ENCODE data around the gene RIBC1. TPM values are rescaled to one million over a fixed set of nuclear protein-coding genes. Genes with fewer than 3 reads are reported as not detected.
A peak's percentile ranks its signal among the peaks of the same experiment; 100 is the strongest.

Gene RIBC1
- 0.60 and 0.70 TPM in 2 replicates for polyA plus RNA-seq (2013)

DNA sequence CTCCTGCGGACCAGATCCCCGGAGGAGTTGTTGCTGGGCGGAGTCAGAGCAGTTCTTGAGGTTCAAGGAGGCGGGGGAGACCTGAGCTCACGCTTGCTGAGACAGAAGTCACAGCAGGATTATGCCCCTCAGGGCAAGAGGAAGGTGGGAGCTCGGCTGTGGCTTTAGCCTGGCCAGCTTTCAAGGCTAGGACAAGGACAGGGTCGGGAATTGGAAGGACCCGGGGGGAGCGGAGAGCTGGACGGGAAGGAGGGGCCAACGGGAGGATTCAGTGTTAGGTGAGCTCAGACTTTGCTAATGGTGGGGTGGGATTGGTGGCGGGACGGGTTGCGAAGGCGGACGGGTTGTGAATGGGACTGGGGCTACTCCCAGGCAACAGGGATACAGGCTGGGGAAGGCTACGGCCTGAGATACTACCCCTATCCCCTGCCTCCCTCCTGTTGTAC lies at the start of gene RIBC1:
TSS of gene RIBC1 (plus strand) at position 13 of the 446 bp plus-strand sequence. CDS start 3,404 bp downstream, outside the sequence.
- no CpG with 5 or more reads among the region's 17 CpGs for WGBS (ENCODE audit: extremely low coverage, insufficient coverage, insufficient read length)

DNA sequence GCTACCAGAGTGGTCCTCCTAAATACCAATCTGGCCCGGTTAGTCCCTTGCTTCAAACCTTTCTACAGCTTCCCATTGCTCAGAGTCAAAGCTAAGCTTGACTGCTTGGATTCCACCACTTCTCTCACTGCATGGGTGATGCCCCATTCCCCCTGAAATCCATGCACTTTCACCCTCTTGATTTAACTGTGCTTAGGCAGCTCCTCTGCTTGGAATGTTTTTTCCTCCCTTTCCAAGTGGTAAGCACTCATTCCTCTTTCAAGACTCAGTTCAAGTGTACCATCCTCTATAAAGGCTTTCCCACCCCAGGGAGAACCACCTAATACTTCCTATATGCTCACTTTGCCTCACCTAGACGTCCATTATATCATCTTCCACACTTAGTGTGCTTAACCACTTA lies 49.4 kb upstream of the RIBC1 start:
- Histone ChIP-seq H3K79me1 (ENCODE audit: low read length) (no peaks in the 10 kb centered on the region), H3K4ac (ENCODE audit: low read depth, low read length) (no peak overlapping the region), H2BK120ac (ENCODE audit: insufficient read depth, low read length, poor library complexity) (no peak overlapping the region), H2AFZ (ENCODE audit: insufficient read depth, low read length, poor library complexity) (no peak overlapping the region), H4K12ac (ENCODE audit: low read depth, low read length) (no peak overlapping the region), H3K4me2 (ENCODE audit: low read length) (no peak overlapping the region), H3K36me3 (ENCODE audit: control insufficient read depth in 1 of 2, insufficient read depth in 2 of 2, low read length in 2 of 2) (peaks cover 0 to 3% of the 10 kb centered on the region in 2 experiments), H3K4me1 (ENCODE audit: control insufficient read depth in 1 of 2, insufficient read depth in 2 of 2, low read length in 2 of 2) (peaks cover 0 to 7% of the 10 kb centered on the region in 2 experiments), H3K79me2 (ENCODE audit: control insufficient read depth, insufficient read depth, low read length, poor library complexity) (no peaks in the 10 kb centered on the region), H3K14ac (ENCODE audit: low read length) (no peak overlapping the region), H3K27ac (ENCODE audit: low read depth, low read length) (no peak overlapping the region), H3K4me3 (ENCODE audit: low read depth, low read length) (no peak overlapping the region), H2BK12ac (ENCODE audit: low read length) (no peak overlapping the region), H3K27me3 (ENCODE audit: insufficient read depth, low read length) (no peaks in the 10 kb centered on the region), H3K23ac (ENCODE audit: low read length) (no peak overlapping the region), H3K18ac (ENCODE audit: low read length) (no peak overlapping the region), H2AK5ac (ENCODE audit: low read length) (no peak overlapping the region), H3K9ac (ENCODE audit: low read length) (no peak overlapping the region), H3K9me3 (ENCODE audit: insufficient read depth, low read depth, low read length) (no peaks in the 10 kb centered on the region), H4K91ac (ENCODE audit: low read depth, low read length) (no peak overlapping the region), H2BK5ac (ENCODE audit: low read depth, low read length, poor library complexity) (no peak overlapping the region), H4K8ac (ENCODE audit: low read depth, low read length) (no peak overlapping the region)
- WGBS (ENCODE audit: extremely low coverage, insufficient coverage, insufficient read length) = no CpG with 5 or more reads among the region's 2 CpGs
- no peak for DNase-seq

More for the DNA sequence above, at the start of gene RIBC1:
- Histone ChIP-seq H2BK5ac (ENCODE audit: low read depth, low read length, poor library complexity) (peak within 1 kb of the TSS; percentile 89), H3K27me3 (ENCODE audit: insufficient read depth, low read length) (no peaks in the 10 kb centered on the region), H2AFZ (ENCODE audit: insufficient read depth, low read length, poor library complexity) (peak within 1 kb of the TSS; percentile 45), H3K18ac (ENCODE audit: low read length) (peak within 1 kb of the TSS; percentile 88), H2AK5ac (ENCODE audit: low read length) (peak within 1 kb of the TSS; percentile 29), H3K4ac (ENCODE audit: low read depth, low read length) (peak within 1 kb of the TSS; percentile 27), H2BK12ac (ENCODE audit: low read length) (peak within 1 kb of the TSS; percentile 66), H3K36me3 (ENCODE audit: control insufficient read depth in 1 of 2, insufficient read depth in 2 of 2, low read length in 2 of 2) (peaks cover 0 to 1% of the 10 kb centered on the region in 2 experiments), H3K9ac (ENCODE audit: low read length) (peak within 1 kb of the TSS; percentile 97), H3K4me3 (ENCODE audit: low read depth, low read length) (peak within 1 kb of the TSS; percentile 79), H3K14ac (ENCODE audit: low read length) (peak within 1 kb of the TSS; percentile 84), H3K4me1 (ENCODE audit: control insufficient read depth in 1 of 2, insufficient read depth in 2 of 2, low read length in 2 of 2) (peaks cover 0 to 3% of the 10 kb centered on the region in 2 experiments), H2BK120ac (ENCODE audit: insufficient read depth, low read length, poor library complexity) (peak within 1 kb of the TSS; percentile 80), H4K91ac (ENCODE audit: low read depth, low read length) (peak within 1 kb of the TSS; percentile 84), H3K27ac (ENCODE audit: low read depth, low read length) (peak within 1 kb of the TSS; percentile 92), H3K79me2 (ENCODE audit: control insufficient read depth, insufficient read depth, low read length, poor library complexity) (peaks cover 18% of the 10 kb centered on the region), H3K9me3 (ENCODE audit: insufficient read depth, low read depth, low read length) (no peaks in the 10 kb centered on the region), H3K79me1 (ENCODE audit: low read length) (peaks cover 9% of the 10 kb centered on the region), H3K4me2 (ENCODE audit: low read length) (peak within 1 kb of the TSS; percentile 74), H4K12ac (ENCODE audit: low read depth, low read length) (peak within 1 kb of the TSS; percentile 87), H3K23ac (ENCODE audit: low read length) (no peak within 1 kb of the TSS), H4K8ac (ENCODE audit: low read depth, low read length) (peak within 1 kb of the TSS; percentile 95)
- DNase-seq = no peak

DNA sequence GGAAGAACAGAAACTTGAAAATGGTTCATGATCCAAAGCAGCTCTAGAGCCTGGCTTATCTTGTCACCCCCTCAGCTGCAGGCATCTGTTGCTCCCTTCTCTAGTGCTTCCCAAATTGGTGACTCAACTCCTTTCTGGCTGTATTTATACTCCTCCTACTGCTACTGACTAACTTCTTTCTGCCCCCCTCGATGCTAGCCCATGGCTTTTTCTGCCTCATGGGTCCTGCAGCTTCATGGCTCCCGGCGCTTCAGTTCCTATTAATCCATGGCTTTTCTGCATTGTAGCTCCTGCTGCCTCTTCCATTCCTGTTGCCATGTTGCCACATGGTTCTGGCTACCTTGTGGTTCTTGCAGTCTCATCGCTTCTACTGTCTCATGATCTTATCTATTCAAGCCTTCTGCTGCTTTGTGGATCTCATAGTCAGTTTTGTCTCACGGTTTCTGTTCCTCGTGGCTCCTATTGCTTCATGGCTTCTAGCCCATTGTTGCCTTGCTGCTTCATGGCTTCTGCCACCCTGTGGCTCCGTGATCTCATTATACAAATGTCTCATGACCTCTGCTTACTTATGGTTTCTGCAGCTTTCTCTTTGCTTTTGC lies 48.4 kb upstream of the RIBC1 start:
- Histone ChIP-seq H3K23ac (ENCODE audit: low read length) (no peak overlapping the region), H3K18ac (ENCODE audit: low read length) (no peak overlapping the region), H3K27me3 (ENCODE audit: insufficient read depth, low read length) (no peaks in the 10 kb centered on the region), H3K9ac (ENCODE audit: low read length) (no peak overlapping the region), H3K79me1 (ENCODE audit: low read length) (no peaks in the 10 kb centered on the region), H3K27ac (ENCODE audit: low read depth, low read length) (no peak overlapping the region), H3K14ac (ENCODE audit: low read length) (no peak overlapping the region), H2AK5ac (ENCODE audit: low read length) (no peak overlapping the region), H4K12ac (ENCODE audit: low read depth, low read length) (no peak overlapping the region), H2BK5ac (ENCODE audit: low read depth, low read length, poor library complexity) (no peak overlapping the region), H3K4ac (ENCODE audit: low read depth, low read length) (no peak overlapping the region), H3K4me2 (ENCODE audit: low read length) (no peak overlapping the region), H2BK12ac (ENCODE audit: low read length) (no peak overlapping the region), H4K91ac (ENCODE audit: low read depth, low read length) (no peak overlapping the region), H3K4me3 (ENCODE audit: low read depth, low read length) (no peak overlapping the region), H3K9me3 (ENCODE audit: insufficient read depth, low read depth, low read length) (no peaks in the 10 kb centered on the region), H4K8ac (ENCODE audit: low read depth, low read length) (no peak overlapping the region), H2BK120ac (ENCODE audit: insufficient read depth, low read length, poor library complexity) (no peak overlapping the region), H3K4me1 (ENCODE audit: control insufficient read depth in 1 of 2, insufficient read depth in 2 of 2, low read length in 2 of 2) (peaks cover 0 to 7% of the 10 kb centered on the region in 2 experiments), H3K36me3 (ENCODE audit: control insufficient read depth in 1 of 2, insufficient read depth in 2 of 2, low read length in 2 of 2) (peaks cover 5 to 8% of the 10 kb centered on the region in 2 experiments), H2AFZ (ENCODE audit: insufficient read depth, low read length, poor library complexity) (no peak overlapping the region), H3K79me2 (ENCODE audit: control insufficient read depth, insufficient read depth, low read length, poor library complexity) (no peaks in the 10 kb centered on the region)
- no CpG with 5 or more reads among the region's 7 CpGs for WGBS (ENCODE audit: extremely low coverage, insufficient coverage, insufficient read length)
- peak in 1 of 2 donors; percentile 10 for DNase-seq

DNA sequence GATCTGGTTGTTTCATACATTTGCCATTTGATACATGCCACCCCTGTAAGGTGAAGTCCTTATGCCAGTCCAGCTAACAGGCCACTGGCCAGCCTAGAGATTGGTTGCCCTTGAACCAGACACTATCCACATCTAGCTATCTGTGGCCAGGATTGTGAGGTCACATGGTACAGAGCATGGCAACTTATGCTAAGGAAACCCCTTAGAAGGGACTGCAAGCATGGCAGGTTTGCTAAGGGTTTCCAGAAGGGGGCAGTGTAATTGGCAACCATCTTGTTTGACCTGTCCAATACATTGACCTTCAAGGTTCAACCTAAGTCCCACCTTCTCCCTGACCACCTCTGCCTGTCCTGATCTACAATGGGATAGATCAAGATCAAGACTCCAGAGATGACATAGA lies 47.8 kb upstream of the RIBC1 start:
- Histone ChIP-seq H3K18ac (ENCODE audit: low read length) (no peak overlapping the region), H4K12ac (ENCODE audit: low read depth, low read length) (no peak overlapping the region), H2AFZ (ENCODE audit: insufficient read depth, low read length, poor library complexity) (no peak overlapping the region), H2AK5ac (ENCODE audit: low read length) (no peak overlapping the region), H3K79me1 (ENCODE audit: low read length) (no peaks in the 10 kb centered on the region), H2BK120ac (ENCODE audit: insufficient read depth, low read length, poor library complexity) (no peak overlapping the region), H3K23ac (ENCODE audit: low read length) (no peak overlapping the region), H3K9ac (ENCODE audit: low read length) (no peak overlapping the region), H3K4me2 (ENCODE audit: low read length) (no peak overlapping the region), H3K4me3 (ENCODE audit: low read depth, low read length) (no peak overlapping the region), H4K8ac (ENCODE audit: low read depth, low read length) (no peak overlapping the region), H3K27ac (ENCODE audit: low read depth, low read length) (no peak overlapping the region), H2BK5ac (ENCODE audit: low read depth, low read length, poor library complexity) (no peak overlapping the region), H2BK12ac (ENCODE audit: low read length) (no peak overlapping the region), H3K36me3 (ENCODE audit: control insufficient read depth in 1 of 2, insufficient read depth in 2 of 2, low read length in 2 of 2) (peaks cover 9 to 14% of the 10 kb centered on the region in 2 experiments), H4K91ac (ENCODE audit: low read depth, low read length) (no peak overlapping the region), H3K4ac (ENCODE audit: low read depth, low read length) (no peak overlapping the region), H3K14ac (ENCODE audit: low read length) (no peak overlapping the region), H3K9me3 (ENCODE audit: insufficient read depth, low read depth, low read length) (no peaks in the 10 kb centered on the region), H3K27me3 (ENCODE audit: insufficient read depth, low read length) (no peaks in the 10 kb centered on the region), H3K79me2 (ENCODE audit: control insufficient read depth, insufficient read depth, low read length, poor library complexity) (no peaks in the 10 kb centered on the region), H3K4me1 (ENCODE audit: control insufficient read depth in 1 of 2, insufficient read depth in 2 of 2, low read length in 2 of 2) (peaks cover 0 to 7% of the 10 kb centered on the region in 2 experiments)
- no peak for DNase-seq

Data from trophoblast cell (in vitro differentiated cells and primary cell).